T follicular helper cell (primary cell): ENCODE measurements around the gene CXCR2.

Source experiments
- DNase-seq: peaks from one replicate; pipeline ENCODE4 v3.0.0-alpha.2; 2020; ENCODE audit warnings: low read depth

CXCR2 gene

DNA sequence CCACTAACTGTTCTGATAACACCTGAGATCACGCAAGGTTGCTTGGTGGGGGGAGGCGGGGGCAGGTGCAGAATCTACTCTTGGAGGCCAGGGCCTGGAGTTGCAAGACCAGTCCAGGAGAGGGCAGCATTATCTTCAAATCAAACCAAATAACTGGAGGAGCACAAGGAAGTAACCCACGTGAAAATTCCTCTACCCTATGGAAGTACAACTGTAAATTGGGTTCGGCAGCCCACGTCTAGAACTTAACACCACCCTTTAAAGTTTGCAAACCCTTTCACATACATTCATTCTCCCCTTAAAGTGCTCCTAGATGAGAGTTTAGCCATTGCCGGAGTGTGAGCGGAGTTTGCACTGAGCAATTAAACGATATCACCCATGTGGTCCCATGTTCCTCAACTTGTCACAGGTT lies 60.5 kb downstream of the CXCR2 start:
- peak; percentile 56 for DNase-seq
